ENCODE results near the gene ADAM17. TPM values are rescaled to one million over a fixed set of nuclear protein-coding genes. Genes with fewer than 3 reads are reported as not detected.

Gene ADAM17
- total RNA-seq, result 48.1 and 64.7 TPM in 2 replicates

GRCh38 chr2:9555297-9556120, at the start of gene ADAM17:
Gene ADAM17, minus strand, starts transcription at chr2:9555830. Its CDS starts 225 bp downstream, at chr2:9555605.

GRCh38 chr2:9474361-9475057, 81.1 kb downstream of the ADAM17 start, which contains the start of gene IAH1:
Gene IAH1, plus strand, starts transcription at chr2:9474551. Its CDS starts 16 bp downstream, at chr2:9474567.

Other genes with a start within 250 kb of the ADAM17 start
- 29.1 and 47.9 TPM in 2 replicates for gene ITGB1BP1, start 132.3 kb downstream of the ADAM17 start, total RNA-seq
- gene CPSF3, start 132.2 kb downstream of the ADAM17 start, total RNA-seq, result 63.5 and 99.2 TPM in 2 replicates
- gene IAH1, start 81.3 kb downstream of the ADAM17 start, total RNA-seq, result 35.5 and 54.3 TPM in 2 replicates
- gene YWHAQ, start 75.2 kb upstream of the ADAM17 start, total RNA-seq, result 179 and 345 TPM in 2 replicates